Mesendoderm (in vitro differentiated cells): ENCODE results near the gene PTF1A. TPM values are rescaled to one million over a fixed set of nuclear protein-coding genes. Genes with fewer than 3 reads are reported as not detected.

Experiments
- DNase-seq: peaks from one replicate; pipeline ENCODE4 v3.0.0; 2013
- H2AK5ac ChIP-seq: 2 replicates; pipeline ENCODE4 v1.6.1; 2013; ENCODE audit warnings: low read length, inconsistent platforms
- H2BK120ac ChIP-seq: 2 replicates; pipeline ENCODE4 v1.6.1; 2013; ENCODE audit warnings: low read depth, mild to moderate bottlenecking, low read length, moderate library complexity, mixed read lengths
- H2BK15ac ChIP-seq: replicated peaks from 2 replicates; pipeline ENCODE4 v1.6.1; 2013; ENCODE audit warnings: low read depth, mild to moderate bottlenecking, moderate library complexity
- H2BK5ac ChIP-seq: 2 replicates; pipeline ENCODE4 v1.6.1; 2013; ENCODE audit warnings: low read length, inconsistent platforms
- H3K18ac ChIP-seq: 2 replicates; pipeline ENCODE4 v1.6.1; 2013; ENCODE audit warnings: mild to moderate bottlenecking, low read length, mixed read lengths
- H3K23ac ChIP-seq: one replicate; pipeline ENCODE4 v1.6.1; 2013; ENCODE audit warnings: low read length
- H3K27ac ChIP-seq: 2 replicates; pipeline ENCODE4 v1.5.1; 2013; ENCODE audit warnings: low read depth, mild to moderate bottlenecking, inconsistent platforms, low read length, moderate library complexity
- H3K27me3 ChIP-seq: 2 replicates; pipeline ENCODE4 v1.6.1; 2013; ENCODE audit warnings: low read length, control low read depth, mild to moderate bottlenecking, inconsistent platforms; ENCODE audit not compliant: insufficient read depth, poor library complexity
- H3K36me3 ChIP-seq: 2 replicates; pipeline ENCODE4 v1.6.1; 2013; ENCODE audit warnings: low read length, inconsistent platforms; ENCODE audit not compliant: control insufficient read depth, insufficient read depth
- H3K4ac ChIP-seq: one replicate; pipeline ENCODE4 v1.6.1; 2013; ENCODE audit warnings: low read depth, mild to moderate bottlenecking, low read length, moderate library complexity
- H3K4me1 ChIP-seq: 2 replicates; pipeline ENCODE4 v1.6.1; 2013; ENCODE audit warnings: low read depth, low read length, inconsistent platforms; ENCODE audit not compliant: control insufficient read depth
- H3K4me2 ChIP-seq: 2 replicates; pipeline ENCODE4 v1.6.1; 2013; ENCODE audit warnings: low read length
- H3K4me3 ChIP-seq: 2 replicates; pipeline ENCODE4 v1.5.1; 2013; ENCODE audit warnings: mild to moderate bottlenecking, low read length
- H3K56ac ChIP-seq: one replicate; pipeline ENCODE4 v1.6.1; 2013; ENCODE audit warnings: low read length
- H3K79me1 ChIP-seq: 2 replicates; pipeline ENCODE4 v1.6.1; 2013; ENCODE audit warnings: low read length, inconsistent platforms
- H3K79me2 ChIP-seq: 2 replicates; pipeline ENCODE4 v1.6.1; 2013; ENCODE audit warnings: mild to moderate bottlenecking, low read length; ENCODE audit not compliant: control insufficient read depth, insufficient read depth
- H3K9ac ChIP-seq: 2 replicates; pipeline ENCODE4 v1.6.1; 2013; ENCODE audit warnings: low read length, inconsistent platforms
- H4K5ac ChIP-seq: one replicate; pipeline ENCODE4 v1.6.1; 2013; ENCODE audit warnings: low read length
- H4K8ac ChIP-seq: one replicate; pipeline ENCODE4 v1.6.1; 2013; ENCODE audit warnings: low read depth, mild to moderate bottlenecking, control low read depth, low read length, moderate library complexity
- WGBS: extraction: QIAGEN DNeasy Blood & Tissue Kit; methylation state at CpG from one replicate; pipeline ENCODE4 v1.1.7; 2013; ENCODE audit warnings: low lambda C conversion rate, missing lambda C conversion rate; ENCODE audit not compliant: insufficient coverage; ENCODE audit errors: extremely low coverage; 5-methylcytosine and 5-hydroxymethylcytosine counted together
- polyA plus RNA-seq, 2 experiments: library from polyadenylated mRNA; stranded (reverse); fragments of 200-250 nt; gene quantifications; one replicate each; pipeline ENCODE4 v1.2.3, GENCODE V29; 2013

Gene PTF1A, protein sequence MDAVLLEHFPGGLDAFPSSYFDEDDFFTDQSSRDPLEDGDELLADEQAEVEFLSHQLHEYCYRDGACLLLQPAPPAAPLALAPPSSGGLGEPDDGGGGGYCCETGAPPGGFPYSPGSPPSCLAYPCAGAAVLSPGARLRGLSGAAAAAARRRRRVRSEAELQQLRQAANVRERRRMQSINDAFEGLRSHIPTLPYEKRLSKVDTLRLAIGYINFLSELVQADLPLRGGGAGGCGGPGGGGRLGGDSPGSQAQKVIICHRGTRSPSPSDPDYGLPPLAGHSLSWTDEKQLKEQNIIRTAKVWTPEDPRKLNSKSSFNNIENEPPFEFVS
- 0.08 TPM for polyA plus RNA-seq (2013, experiment 1 of 2)
- polyA plus RNA-seq (2013, experiment 2 of 2), result not detected

- Histone ChIP-seq H3K79me2 (no peaks in the 10 kb centered on the region), H2BK15ac (no peak within 1 kb of the TSS), H3K4me1 (no peaks in the 10 kb centered on the region), H3K18ac (no peak within 1 kb of the TSS), H3K27ac (no peak within 1 kb of the TSS), H4K8ac (no peak within 1 kb of the TSS), H3K23ac (peak within 1 kb of the TSS; percentile 45), H3K56ac (peak within 1 kb of the TSS; percentile 15), H4K5ac (no peak within 1 kb of the TSS), H3K36me3 (no peaks in the 10 kb centered on the region), H3K27me3 (peaks cover 89% of the 10 kb centered on the region), H3K4me3 (no peak within 1 kb of the TSS), H3K4me2 (peak within 1 kb of the TSS; percentile 18), H3K9ac (no peak within 1 kb of the TSS), H2AK5ac (no peak within 1 kb of the TSS), H3K4ac (no peak within 1 kb of the TSS), H2BK5ac (no peak within 1 kb of the TSS), H2BK120ac (no peak within 1 kb of the TSS), H3K79me1 (no peaks in the 10 kb centered on the region)
- no peak for DNase-seq
- no CpG with 5 or more reads among the region's 107 CpGs for WGBS
Measured at GRCh38 chr10:23191764-23192711, at the start of gene PTF1A. Gene PTF1A (plus strand): TSS chr10:23192312. CDS start chr10:23192531, 219 bp downstream.

DNA sequence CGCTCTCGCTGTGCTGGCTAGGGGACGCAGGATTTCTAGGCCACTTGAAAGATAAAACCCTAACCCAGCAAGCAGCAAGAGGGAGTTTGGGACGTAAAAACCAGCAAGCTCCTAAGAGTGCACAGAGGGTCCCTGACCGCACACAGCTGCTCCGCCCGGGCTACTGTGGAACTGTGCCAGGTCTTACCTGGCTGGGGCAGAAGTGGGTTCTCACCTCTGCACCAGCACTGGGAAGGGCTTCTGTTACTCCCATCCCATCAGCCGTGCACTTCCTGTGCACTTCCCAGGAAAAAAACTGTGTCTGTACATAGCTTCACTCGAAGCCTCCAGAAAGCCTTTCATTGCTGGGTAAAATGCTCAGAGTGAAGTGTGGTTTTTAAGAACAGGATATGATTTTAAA lies 45.9 kb upstream of the PTF1A start:
- H3K4me2 ChIP-seq, result no peak overlapping the region
- no peak overlapping the region for H2BK5ac ChIP-seq
- no peak overlapping the region for H3K4ac ChIP-seq
- H4K5ac ChIP-seq, result no peak overlapping the region
- H2BK120ac ChIP-seq, result no peak overlapping the region
- H3K79me2 ChIP-seq, result no peaks in the 10 kb centered on the region
- no CpG with 5 or more reads among the region's 9 CpGs for WGBS
- no peak overlapping the region for H2AK5ac ChIP-seq
- H3K79me1 ChIP-seq, result no peaks in the 10 kb centered on the region
- H2BK15ac ChIP-seq, result no peak overlapping the region
- H4K8ac ChIP-seq, result no peak overlapping the region
- H3K27ac ChIP-seq, result no peak overlapping the region
- no peaks in the 10 kb centered on the region for H3K4me1 ChIP-seq
- H3K18ac ChIP-seq, result no peak overlapping the region
- H3K4me3 ChIP-seq, result no peak overlapping the region
- no peak overlapping the region for H3K23ac ChIP-seq
- DNase-seq, result no peak
- H3K9ac ChIP-seq, result no peak overlapping the region
- no peak overlapping the region for H3K56ac ChIP-seq
- H3K36me3 ChIP-seq, result no peaks in the 10 kb centered on the region
- H3K27me3 ChIP-seq, result no peaks in the 10 kb centered on the region

DNA sequence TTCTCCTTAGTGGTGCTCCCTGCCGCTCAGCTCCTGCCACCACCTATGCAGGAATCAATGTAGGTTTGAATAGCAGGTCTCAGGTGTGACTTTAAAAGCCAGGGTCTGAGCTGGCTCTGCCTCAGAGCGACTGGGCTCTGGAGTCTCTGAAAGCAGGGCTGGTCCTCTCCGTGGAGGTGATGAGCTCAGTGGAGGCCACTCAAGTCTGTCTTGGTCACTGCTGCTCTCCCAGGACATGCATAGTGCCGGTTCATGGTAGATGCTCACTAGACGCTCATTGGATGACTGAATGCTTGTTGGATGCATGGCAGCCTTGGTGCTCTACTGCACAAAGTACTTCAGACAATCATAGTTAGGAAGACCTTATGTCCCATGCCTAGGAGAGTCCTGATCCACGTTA lies 45.1 kb upstream of the PTF1A start:
- no peak overlapping the region for H2AK5ac ChIP-seq
- no peaks in the 10 kb centered on the region for H3K79me1 ChIP-seq
- no peak overlapping the region for H3K4me3 ChIP-seq
- no peak overlapping the region for H2BK120ac ChIP-seq
- H2BK15ac ChIP-seq, result no peak overlapping the region
- H3K23ac ChIP-seq, result no peak overlapping the region
- no peak overlapping the region for H3K27ac ChIP-seq
- H3K79me2 ChIP-seq, result no peaks in the 10 kb centered on the region
- no peak overlapping the region for H3K56ac ChIP-seq
- no peaks in the 10 kb centered on the region for H3K27me3 ChIP-seq
- DNase-seq, result no peak
- no peaks in the 10 kb centered on the region for H3K4me1 ChIP-seq
- no peak overlapping the region for H4K8ac ChIP-seq
- no CpG with 5 or more reads among the region's 6 CpGs for WGBS
- no peak overlapping the region for H3K4ac ChIP-seq
- H3K18ac ChIP-seq, result no peak overlapping the region
- H3K4me2 ChIP-seq, result no peak overlapping the region
- no peaks in the 10 kb centered on the region for H3K36me3 ChIP-seq
- no peak overlapping the region for H4K5ac ChIP-seq
- H3K9ac ChIP-seq, result no peak overlapping the region
- no peak overlapping the region for H2BK5ac ChIP-seq

- H3K79me2 ChIP-seq, result no peaks in the 10 kb centered on the region
Measured at GRCh38 chr10:23148214-23148613, 43.9 kb upstream of the PTF1A start.

DNA sequence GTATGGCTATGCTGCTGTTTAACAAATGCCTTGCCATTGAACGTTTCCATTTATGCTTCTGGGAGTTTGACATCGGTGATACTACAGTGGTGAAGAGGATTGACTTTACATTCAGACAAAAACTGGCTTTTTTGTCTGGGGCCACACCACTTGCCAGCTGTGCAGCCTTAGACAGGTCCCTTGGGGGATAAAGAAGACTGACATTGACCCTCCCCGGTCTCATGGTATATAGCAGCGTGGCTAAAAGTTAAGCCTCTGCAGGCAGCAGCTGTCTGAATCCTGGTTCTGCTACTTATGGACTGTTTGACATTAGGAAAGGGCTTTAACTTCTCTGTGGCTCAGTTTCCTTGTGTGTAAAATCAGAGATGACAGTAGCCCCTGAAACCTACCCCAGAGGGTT lies 42.0 kb upstream of the PTF1A start:
- no peak overlapping the region for H3K27ac ChIP-seq
- H3K56ac ChIP-seq, result no peak overlapping the region
- WGBS, result no CpG with 5 or more reads among the region's 4 CpGs

More at GRCh38 chr10:23148214-23148613, 43.9 kb upstream of the PTF1A start:
- Histone ChIP-seq H3K36me3 (no peaks in the 10 kb centered on the region), H3K27ac (no peak overlapping the region), H3K79me1 (no peaks in the 10 kb centered on the region), H3K23ac (no peak overlapping the region), H2BK5ac (no peak overlapping the region), H3K27me3 (no peaks in the 10 kb centered on the region), H2AK5ac (no peak overlapping the region), H3K4me1 (no peaks in the 10 kb centered on the region), H3K56ac (no peak overlapping the region), H3K18ac (no peak overlapping the region), H3K4me2 (no peak overlapping the region), H3K4ac (no peak overlapping the region), H3K4me3 (no peak overlapping the region), H2BK120ac (no peak overlapping the region), H3K9ac (no peak overlapping the region), H4K8ac (no peak overlapping the region), H4K5ac (no peak overlapping the region), H2BK15ac (no peak overlapping the region)
- WGBS, result no CpG with 5 or more reads among the region's 19 CpGs
- DNase-seq, result no peak

More for the DNA sequence above, 42.0 kb upstream of the PTF1A start:
- Histone ChIP-seq H3K36me3 (no peaks in the 10 kb centered on the region), H3K4ac (no peak overlapping the region), H3K4me1 (no peaks in the 10 kb centered on the region), H3K27me3 (no peaks in the 10 kb centered on the region), H2BK15ac (no peak overlapping the region), H3K79me2 (no peaks in the 10 kb centered on the region), H2AK5ac (no peak overlapping the region), H2BK5ac (no peak overlapping the region), H3K4me2 (no peak overlapping the region), H3K23ac (no peak overlapping the region), H4K8ac (no peak overlapping the region), H3K18ac (no peak overlapping the region), H3K79me1 (no peaks in the 10 kb centered on the region), H3K9ac (no peak overlapping the region), H2BK120ac (no peak overlapping the region), H4K5ac (no peak overlapping the region), H3K4me3 (no peak overlapping the region)
- DNase-seq, result no peak
